GM20000 (cell line): ENCODE measurements around the gene ZMAT5.

Experiments used
- DNase-seq: peaks from one replicate; pipeline ENCODE4 v3.0.0; 2012; ENCODE audit warnings: low spot score
- CTCF ChIP-seq: IDR thresholded peaks from 2 replicates; pipeline ENCODE4 v1.5.1; 2012; ENCODE audit warnings: mild to moderate bottlenecking, control low read depth; ENCODE audit errors: extremely low read depth, missing control alignments

Gene ZMAT5

DNA sequence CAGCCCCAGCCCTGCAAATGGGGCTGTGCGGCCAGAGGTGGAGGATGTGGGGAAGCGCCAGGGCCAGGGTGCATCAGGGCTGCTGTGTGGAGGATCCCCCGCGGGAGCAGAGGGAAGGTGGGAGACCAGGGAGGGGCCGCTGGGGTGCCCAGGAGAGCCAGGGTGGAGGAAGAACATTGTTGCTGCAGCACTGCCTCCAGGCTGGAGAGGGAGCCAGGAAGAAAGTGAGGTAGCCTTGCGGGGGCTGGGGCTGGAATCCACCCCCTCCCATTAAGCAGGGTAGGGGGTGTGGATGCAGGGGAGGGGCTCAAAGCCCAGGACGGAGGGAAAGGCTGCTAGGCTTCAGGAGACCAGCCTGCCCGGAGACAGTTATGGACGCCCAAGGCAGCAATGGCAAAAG is 32.0 kb downstream of the ZMAT5 start:
- DNase-seq = no peak
- TF ChIP-seq CTCF = no peak

GRCh38 chr22:29734406-29734805 is 32.4 kb downstream of the ZMAT5 start:
- TF ChIP-seq CTCF = no peak
- no peak for DNase-seq

DNA sequence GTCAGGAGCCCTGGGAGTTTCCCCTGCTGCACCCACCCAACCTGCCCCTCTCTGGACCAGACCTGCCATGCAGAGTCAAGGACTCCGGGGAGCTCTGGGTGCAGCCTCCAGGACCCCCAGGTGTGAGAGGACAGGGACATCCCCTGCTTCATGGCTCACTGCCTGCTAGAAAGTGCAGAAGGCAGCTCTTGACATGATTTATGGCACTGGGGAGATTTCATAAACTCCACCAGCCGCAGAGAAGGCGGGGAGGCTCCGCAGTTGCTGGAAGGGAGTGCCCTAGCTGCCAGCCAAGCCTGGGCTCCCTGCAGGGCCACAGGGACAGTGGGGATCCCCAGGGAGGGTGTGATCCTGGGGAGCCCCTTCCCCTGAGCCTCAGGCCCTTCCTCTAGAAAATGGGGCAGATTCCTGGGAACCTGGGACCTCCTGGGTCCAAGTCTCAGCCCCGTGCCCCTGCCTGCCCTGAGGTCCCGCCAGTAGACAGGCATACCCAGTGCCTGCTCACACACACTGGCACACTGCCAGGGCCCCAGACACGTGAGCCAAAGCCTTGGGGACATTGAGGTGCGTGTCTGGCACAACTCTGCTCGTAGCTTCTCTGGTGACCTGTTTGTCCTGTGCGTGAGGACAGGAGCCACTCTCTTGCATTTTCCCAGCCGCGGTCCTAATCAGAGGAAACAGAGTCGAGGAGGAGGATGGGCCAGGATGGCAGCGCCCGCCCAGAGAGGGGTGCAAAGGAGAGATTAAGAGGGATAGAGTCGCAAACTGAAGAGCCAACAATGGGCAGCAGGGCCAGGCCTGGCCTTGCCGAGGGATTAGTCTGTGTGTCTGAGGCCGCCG is 33.2 kb downstream of the ZMAT5 start:
- TF ChIP-seq CTCF = no peak
- DNase-seq = no peak

GRCh38 chr22:29732883-29733282 is 33.9 kb downstream of the ZMAT5 start:
- TF ChIP-seq CTCF = no peak
- DNase-seq = no peak

GRCh38 chr22:29731058-29731850 is 35.6 kb downstream of the ZMAT5 start:
- no peak for DNase-seq
- TF ChIP-seq CTCF = no peak

DNA sequence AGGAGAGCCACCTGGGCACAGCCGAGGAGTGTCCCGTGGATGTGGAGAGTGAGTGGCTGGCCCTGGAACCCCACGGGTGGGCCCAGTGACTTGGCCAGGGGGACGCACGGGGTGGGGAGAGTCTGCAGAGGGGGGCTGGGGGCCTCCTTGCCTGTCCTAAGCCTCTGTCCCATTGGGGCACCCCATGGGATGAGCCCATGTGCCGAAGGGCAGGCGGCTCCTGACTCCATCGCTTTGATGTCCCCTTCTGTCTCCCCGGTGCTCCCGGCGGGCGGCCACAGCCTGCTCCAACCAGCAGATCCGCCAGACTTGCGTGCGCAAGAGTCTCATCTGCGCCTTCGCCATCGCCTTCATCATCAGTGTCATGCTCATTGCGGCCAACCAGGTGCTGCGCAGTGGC is 37.6 kb downstream of the ZMAT5 start:
- no peak for TF ChIP-seq CTCF
- DNase-seq = no peak

DNA sequence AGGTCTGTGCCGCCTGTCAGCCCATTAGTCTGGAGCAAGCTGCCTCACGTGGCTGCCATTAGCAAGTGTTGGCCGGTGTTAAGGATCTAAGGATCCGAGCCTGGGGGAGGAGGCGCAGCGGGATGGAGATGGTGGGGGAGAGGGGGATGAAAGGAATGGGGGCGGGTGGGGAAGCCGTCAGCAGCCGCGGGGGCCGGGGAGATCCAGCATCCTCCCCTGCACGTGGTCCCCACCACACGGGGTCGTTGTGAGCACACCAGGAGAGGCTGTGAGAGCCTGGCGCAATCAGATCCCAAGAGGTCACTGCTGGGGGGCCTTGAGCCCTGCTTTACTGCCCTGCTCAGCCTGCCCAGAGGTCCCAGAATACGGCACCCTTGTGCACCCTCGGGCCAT is 39.7 kb downstream of the ZMAT5 start:
- DNase-seq = peak; percentile 81
- TF ChIP-seq CTCF = no peak
